HG03060 (cell line): Measurements from ENCODE around the gene GIMAP4.
"Not testable (repeated sequence)": the region's sequence is repeated elsewhere in the genome, so short reads cannot be mapped to it uniquely, and the experiment has no call there.

Experiments used
- ATAC-seq: cut with Tn5 transposase; IDR thresholded peaks from one replicate; pipeline ENCODE4 v1.9.1; 2021; ENCODE audit warnings: low read depth, moderate number of reproducible peaks; ENCODE audit not compliant: unreplicated experiment

Gene GIMAP4

GRCh38 chr7:150567169-150567568, at the start of gene GIMAP4:
Gene GIMAP4 (plus strand): TSS chr7:150567390. CDS start chr7:150569902, 2,512 bp downstream.
- ATAC-seq = no peak

- no peak for ATAC-seq
Observed at GRCh38 chr7:150519310-150519709, 47.9 kb upstream of the GIMAP4 start.

GRCh38 chr7:150520145-150520544, 47.0 kb upstream of the GIMAP4 start:
- no peak for ATAC-seq

DNA sequence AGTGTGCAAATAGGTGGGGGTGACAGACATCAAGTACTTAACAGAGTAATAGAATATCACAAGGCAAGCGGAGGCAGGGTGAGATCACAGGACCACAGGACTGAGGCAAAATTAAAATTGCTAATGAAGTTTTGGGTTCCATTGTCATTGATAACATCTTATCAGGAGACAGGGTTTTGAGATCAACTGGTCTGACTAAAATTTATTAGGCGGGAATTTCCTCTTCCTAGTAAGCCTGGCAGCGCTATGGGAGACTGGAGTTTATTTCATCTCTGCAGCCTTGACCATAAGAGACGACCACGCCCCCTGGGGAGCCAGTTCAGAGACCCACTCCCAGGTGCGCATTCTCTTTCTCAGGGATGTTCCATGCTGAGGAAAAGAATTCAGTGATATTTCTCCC, 44.3 kb upstream of the GIMAP4 start:
- ATAC-seq = not testable (repeated sequence)

DNA sequence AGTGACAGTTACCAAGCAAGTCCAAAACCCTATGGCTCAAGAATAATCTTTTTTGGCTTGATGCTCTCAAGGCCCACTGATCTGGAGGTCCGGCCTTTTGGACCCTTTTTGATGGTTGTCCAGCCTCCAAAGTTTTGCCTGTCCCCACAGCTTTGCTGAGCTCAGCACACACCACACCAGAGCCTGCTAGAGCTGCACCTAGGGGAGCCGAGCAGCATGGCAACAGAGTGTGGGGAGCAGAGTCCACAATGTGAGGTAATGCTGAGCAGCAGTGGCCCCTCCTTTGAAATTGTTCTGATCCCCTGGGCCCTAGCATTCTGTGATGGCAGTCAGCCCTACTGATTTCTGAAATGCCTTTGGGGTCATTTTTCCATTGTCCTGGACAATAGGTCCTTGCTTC, 43.2 kb upstream of the GIMAP4 start:
- no peak for ATAC-seq

DNA sequence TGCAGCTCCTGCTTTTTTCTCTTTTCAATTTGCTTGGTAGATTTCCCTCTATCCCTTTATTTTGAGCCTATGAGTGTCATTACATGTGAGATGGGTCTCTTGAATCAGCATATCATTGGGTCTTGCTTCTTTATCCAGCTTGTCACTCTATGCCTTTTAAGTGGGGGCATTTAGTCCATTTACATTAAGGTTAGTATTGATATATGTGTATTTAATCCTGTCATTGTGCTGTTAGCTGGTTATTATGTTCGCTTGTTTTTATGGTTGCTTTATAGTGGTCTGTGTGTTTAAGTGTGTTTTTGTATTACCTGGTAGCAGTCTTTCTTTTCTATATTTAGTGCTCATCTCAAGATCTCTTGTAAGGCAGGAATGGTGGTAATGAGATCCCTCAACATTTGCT, 35.5 kb upstream of the GIMAP4 start:
- no peak for ATAC-seq

GRCh38 chr7:150538259-150538658, 28.9 kb upstream of the GIMAP4 start:
- ATAC-seq = no peak

- no peak for ATAC-seq
Observed at GRCh38 chr7:150553163-150553562, 14.0 kb upstream of the GIMAP4 start.

DNA sequence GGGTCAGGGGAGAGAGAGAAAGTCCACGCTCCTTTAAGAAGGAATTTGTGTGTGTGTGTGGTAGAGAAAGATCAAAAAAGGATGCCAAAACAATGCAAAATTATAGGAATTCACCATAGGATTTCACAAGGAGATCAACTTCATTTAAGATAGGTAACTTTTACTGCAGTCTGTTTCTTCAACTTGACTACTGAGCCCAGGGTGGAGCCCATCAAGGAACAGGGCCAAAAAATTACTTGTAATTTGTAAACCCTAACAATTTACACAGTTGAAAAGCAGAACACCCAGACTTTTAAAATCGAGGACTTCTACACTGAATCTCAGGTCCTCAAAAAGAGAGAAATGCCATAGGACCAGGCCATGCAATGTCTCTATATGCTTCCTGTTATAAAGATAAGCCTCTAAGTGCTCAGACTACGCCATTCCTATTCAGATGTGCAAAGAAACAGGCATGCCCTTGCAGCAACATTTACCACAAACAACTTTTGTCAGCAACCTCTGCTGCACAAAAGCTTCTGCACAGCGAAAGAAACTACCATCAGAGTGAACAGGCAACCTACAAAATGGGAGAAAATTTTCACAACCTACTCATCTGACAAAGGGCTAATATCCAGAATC, 10.6 kb upstream of the GIMAP4 start:
- ATAC-seq = no peak

DNA sequence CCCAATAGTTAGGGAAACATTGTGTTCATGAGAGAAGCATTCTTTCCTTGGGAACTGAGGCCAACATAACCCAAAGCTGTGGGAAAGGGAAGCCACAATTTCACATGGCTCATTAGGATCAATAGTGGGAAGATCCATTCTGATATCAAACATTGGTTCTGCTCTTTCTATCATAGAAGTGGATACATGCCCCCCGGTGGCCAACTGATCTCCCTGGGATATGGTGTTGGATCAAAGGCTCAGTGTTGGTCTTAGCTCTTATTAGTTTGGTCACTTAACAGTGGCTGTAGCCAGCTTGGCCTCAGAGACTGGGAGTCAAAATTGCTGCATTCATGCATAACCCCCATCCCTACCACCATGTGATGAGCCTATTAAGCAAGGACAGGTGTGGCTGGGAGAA, 6.7 kb upstream of the GIMAP4 start:
- no peak for ATAC-seq

DNA sequence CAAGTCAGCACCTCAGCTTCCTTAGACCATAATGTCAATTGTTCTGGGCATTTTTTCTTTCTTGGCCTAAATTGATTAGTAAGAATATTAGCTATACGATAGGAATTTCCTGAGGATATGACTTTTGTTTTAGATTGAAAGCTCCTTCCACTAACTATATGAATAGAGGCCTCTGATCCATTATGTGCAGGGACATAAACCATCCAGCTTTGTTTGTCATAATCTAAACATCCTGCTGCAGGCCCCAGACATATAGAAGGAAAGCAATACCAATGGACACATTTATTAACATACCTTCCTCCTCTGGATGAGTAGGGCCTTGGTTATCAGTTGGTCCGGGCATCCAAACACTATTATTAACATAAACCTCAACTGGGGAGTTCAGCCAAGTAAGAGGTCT, 4.3 kb upstream of the GIMAP4 start:
- ATAC-seq = no peak

DNA sequence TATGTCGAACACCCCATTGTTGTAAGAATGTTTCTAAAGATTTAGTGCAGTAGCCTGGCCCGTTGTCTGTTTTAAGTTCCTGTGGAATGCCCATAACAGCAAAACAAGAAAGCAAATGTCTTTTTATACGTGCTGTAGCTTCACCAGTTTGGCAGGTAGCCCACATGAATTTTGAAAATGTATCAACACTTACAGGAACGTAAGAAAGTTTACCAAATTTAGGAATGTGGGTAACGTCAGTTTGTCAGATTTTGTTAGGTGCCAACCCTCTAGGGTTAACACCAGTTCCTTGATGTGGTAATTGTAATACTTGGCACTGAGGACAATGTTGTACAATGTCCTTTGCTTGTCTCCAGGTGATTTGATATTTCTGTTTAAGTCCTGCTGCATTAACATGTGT, 3.2 kb upstream of the GIMAP4 start:
- ATAC-seq = no peak

DNA sequence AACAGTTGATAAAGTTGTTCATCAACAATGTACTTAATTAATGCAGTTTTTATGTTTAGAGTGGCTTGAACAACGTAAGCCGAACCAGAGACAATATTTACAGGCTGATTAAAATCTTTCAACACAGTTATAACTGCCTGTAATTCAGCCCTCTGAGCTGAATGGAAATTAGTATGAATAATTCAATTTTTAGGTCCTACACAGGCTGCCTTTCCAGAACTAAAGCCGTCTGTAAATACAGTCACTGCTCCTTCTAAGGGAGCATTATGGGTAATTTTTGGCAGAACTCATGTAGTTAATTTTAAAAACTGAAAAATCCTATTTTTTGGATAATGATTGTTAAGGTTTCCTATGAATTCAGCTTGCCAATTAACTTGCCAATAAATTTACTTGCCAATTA, 2.6 kb upstream of the GIMAP4 start:
- no peak for ATAC-seq

- no peak for ATAC-seq
Observed at GRCh38 chr7:150565239-150565638, 2.0 kb upstream of the GIMAP4 start.

GRCh38 chr7:150566123-150566522, 1.1 kb upstream of the GIMAP4 start:
- no peak for ATAC-seq

DNA sequence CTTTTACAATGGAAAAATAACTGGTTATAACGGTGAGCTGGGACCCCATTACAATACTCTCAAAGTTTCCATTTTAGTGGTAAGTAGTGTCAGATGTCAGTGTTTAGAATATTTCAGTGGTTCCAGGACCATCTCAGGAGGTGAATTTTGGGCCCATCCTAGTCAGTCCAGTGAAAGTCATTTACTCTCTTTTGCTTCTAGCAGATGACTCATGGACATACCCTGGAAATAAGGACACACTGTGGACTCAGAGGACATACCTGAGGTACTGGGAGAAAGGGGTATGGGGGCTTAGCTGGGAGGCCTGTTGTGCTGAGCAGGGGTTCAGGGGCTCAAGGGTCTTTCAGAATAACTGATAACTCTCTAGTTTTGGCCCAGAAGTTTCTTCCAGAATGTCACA, 618 bp upstream of the GIMAP4 start:
- no peak for ATAC-seq

DNA sequence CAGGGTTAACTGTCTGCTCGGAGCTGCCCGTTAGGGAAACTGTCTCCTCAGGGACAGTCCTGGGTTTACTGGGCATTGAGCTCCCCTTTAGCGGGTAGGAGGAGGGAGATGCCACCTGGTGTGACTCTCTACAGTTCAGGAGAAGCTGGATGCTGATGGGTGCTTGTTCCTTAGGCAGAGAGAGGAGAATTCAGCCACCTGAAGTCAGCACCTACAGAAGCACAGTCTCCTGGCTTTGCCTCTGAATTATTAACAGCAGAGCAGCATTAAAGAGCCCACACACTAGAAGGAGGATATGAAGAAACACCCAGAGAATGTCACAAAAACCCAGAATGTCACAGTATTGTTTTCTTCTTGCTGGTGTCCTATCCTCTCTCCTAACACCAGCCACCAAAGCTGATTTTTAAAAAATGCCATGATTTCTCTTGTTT, 696 bp downstream of the GIMAP4 start:
- ATAC-seq = no peak

DNA sequence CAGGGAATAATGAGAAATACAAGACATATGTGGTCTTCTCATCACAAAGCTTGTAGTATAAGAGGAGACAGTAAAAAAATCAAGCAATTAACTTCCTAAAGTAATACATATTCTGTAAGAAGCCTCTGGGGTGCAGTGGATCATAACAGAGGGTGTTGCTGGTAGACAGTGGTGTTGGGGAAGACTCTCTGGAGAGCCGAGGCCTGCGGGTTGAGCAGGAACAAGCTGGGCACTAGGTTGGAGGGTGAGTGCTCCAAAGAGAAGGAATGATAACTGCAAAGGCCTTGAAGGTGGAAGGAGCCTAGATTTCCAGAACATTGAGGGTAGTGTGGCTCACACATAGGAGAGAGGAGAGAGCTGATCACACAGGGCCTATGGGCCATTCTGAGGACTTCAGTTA, 1.5 kb downstream of the GIMAP4 start:
- ATAC-seq = no peak

- no peak for ATAC-seq
Observed at GRCh38 chr7:150569245-150569955, 2.2 kb downstream of the GIMAP4 start.

DNA sequence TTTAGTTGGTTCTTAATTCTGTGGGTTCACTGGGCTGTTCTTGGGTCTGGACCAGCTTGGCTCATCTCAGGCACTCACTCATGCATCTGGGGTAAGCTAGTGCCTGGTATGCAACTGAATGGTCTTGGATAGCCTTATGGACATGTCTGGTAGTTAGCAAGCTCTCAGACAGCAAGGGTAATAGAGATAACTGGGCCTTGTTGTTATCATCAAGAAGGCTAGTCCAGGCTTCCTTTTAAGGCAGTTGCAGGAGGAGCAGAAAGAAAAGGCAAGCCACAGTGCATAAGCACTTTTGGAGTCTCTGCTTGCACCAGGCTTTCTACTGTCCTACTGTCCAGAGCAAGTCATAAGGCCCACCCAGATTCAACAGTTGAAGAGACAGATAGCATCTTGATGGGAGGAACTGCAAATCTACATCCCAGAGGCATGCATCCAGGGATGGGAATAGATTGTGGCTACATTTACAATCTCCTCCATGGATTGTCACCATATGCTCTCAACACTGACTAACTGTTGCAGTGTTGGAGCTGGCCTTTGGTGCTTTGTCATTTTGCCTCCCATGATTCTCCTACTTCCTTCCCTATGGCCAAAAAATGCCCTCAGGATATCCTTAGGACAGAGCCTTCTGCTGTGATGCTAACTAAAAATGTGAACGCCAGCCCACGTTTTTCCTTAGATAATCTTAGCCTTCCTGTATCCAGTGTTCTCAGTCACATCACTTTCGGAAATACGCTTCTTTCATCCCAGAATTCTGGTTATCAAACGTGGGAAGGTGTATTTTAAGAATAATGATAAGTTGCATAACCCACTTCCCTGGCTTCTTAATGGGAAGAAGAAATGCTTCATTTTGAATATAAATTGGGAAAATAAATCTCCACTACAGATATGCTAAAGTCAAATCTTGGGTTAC, 3.6 kb downstream of the GIMAP4 start:
- no peak for ATAC-seq

GRCh38 chr7:150572496-150572895, 5.3 kb downstream of the GIMAP4 start:
- ATAC-seq = no peak
